ENCODE data around the gene CLBA1. TPM values are rescaled to one million over a fixed set of nuclear protein-coding genes. Genes with fewer than 3 reads are reported as not detected.

The CLBA1 gene
- total RNA-seq, 2 experiments from 2014 or later: 0.82 to 1.2 TPM

- intact Hi-C loops (cut with micrococcal nuclease; ENCODE audit: unreplicated experiment): no loop called here
- ChIA-PET CTCF (ENCODE audit: unreplicated experiment) (no interaction called here), POLR2A (no interaction called here)
- H3K9me2 ChIP-seq (ENCODE audit: insufficient read depth, low read length): no peaks in the 10 kb centered on the region
- no peaks in the 10 kb centered on the region for H3K9me3 ChIP-seq (ENCODE audit: low read length)
- no peak for TF ChIP-seq CTCF (conservative IDR thresholded peaks at IDR 0.05; ENCODE audit: low read length)
- peaks cover 19% of the 10 kb centered on the region for H3K4me1 ChIP-seq (ENCODE audit: insufficient read depth, low read length, poor library complexity, severe bottlenecking)
- H3K4me2 ChIP-seq (ENCODE audit: low read length): no peak overlapping the region
- no peaks in the 10 kb centered on the region for H3K79me2 ChIP-seq (ENCODE audit: insufficient read depth, low read depth, low read length)
- H3K4me3 ChIP-seq (ENCODE audit: low read depth, low read length, poor library complexity, severe bottlenecking): no peak overlapping the region
- no peak overlapping the region for H2AFZ ChIP-seq (ENCODE audit: low read length)
- no TSS peak for BruUV-seq (replicated peaks)
- no peaks in the 10 kb centered on the region for H3K36me3 ChIP-seq (ENCODE audit: insufficient read depth, low read length)
- no peak for DNase-seq (ENCODE audit: low spot score)
- H4K20me1 ChIP-seq (ENCODE audit: insufficient read depth, low read length): no peaks in the 10 kb centered on the region
- no peak overlapping the region for H3K27ac ChIP-seq (ENCODE audit: low read depth, low read length, poor library complexity, severe bottlenecking)
Measured at GRCh38 chr14:104964546-104964945, 21.0 kb upstream of the CLBA1 start.

DNA sequence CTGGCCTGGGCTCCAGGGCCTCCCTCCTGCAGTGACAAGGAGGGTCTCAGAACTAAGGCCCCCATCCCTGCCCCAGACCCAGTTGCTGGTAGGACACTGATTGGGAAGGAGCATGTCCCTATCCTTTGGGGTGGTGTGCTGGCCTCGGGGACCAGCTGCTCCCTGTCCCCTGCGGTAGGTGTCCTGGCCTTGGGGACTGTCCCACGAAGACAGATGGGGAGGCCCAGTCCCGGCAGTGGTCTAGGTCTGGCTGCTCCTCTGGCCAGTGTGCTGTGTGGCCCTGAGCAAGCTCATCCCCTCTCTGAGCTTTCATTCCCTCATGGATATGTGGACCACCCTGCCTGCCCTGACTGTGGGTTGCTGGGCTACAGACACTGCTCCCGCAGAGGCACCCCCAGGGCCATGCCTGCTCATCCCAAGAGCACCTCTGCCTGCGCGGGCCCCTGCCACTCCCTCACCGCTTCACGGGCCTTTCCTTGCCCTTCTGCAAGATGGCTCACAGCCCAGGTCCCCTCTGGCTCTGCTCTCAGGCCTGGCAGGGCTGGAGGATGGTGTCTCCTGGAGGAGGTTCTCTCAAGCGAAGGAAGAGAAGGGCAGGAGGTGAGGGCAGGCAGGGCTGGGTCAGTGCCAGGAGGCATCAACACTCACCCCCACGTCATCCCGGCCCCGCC is 19.9 kb upstream of the CLBA1 start:
- H3K4me3 ChIP-seq (ENCODE audit: low read depth, low read length, poor library complexity, severe bottlenecking): no peak overlapping the region
- H3K4me2 ChIP-seq (ENCODE audit: low read length): no peak overlapping the region
- H3K4me1 ChIP-seq (ENCODE audit: insufficient read depth, low read length, poor library complexity, severe bottlenecking): peaks cover 19% of the 10 kb centered on the region
- H3K27ac ChIP-seq (ENCODE audit: low read depth, low read length, poor library complexity, severe bottlenecking): no peak overlapping the region
- CTCF ChIA-PET (ENCODE audit: unreplicated experiment): interaction anchor here (1.0 kb wide), 1 partner anchor 80 kb away, joined by 4 read pairs; no protein-coding TSS in a partner anchor
- TF ChIP-seq EZH2phosphoT487 (IDR thresholded peaks at IDR 0.05; ENCODE audit: borderline replicate concordance, low read depth, low read length) (no peak), CTCF (conservative IDR thresholded peaks at IDR 0.05; ENCODE audit: low read length) (no peak)
- no peak overlapping the region for H2AFZ ChIP-seq (ENCODE audit: low read length)
- BruUV-seq (replicated peaks): no TSS peak
- intact Hi-C loops (cut with micrococcal nuclease; ENCODE audit: unreplicated experiment): no loop called here
- POLR2A ChIA-PET: no interaction called here
- H3K79me2 ChIP-seq (ENCODE audit: insufficient read depth, low read depth, low read length): no peaks in the 10 kb centered on the region
- DNase-seq (ENCODE audit: low spot score): no peak
- H4K20me1 ChIP-seq (ENCODE audit: insufficient read depth, low read length): no peaks in the 10 kb centered on the region
- H3K36me3 ChIP-seq (ENCODE audit: insufficient read depth, low read length): no peaks in the 10 kb centered on the region
- no peaks in the 10 kb centered on the region for H3K9me3 ChIP-seq (ENCODE audit: low read length)
- H3K9me2 ChIP-seq (ENCODE audit: insufficient read depth, low read length): no peaks in the 10 kb centered on the region

- POLR2A ChIA-PET: no interaction called here
- no peaks in the 10 kb centered on the region for H3K9me2 ChIP-seq (ENCODE audit: insufficient read depth, low read length)
- no peak overlapping the region for H2AFZ ChIP-seq (ENCODE audit: low read length)
- no peaks in the 10 kb centered on the region for H4K20me1 ChIP-seq (ENCODE audit: insufficient read depth, low read length)
- CTCF ChIA-PET (ENCODE audit: unreplicated experiment): interaction anchor here (0.6 to 1.0 kb wide), 2 partner anchors 60 to 80 kb away, joined by 3 to 4 read pairs; no protein-coding TSS in a partner anchor
- no peak overlapping the region for H3K27ac ChIP-seq (ENCODE audit: low read depth, low read length, poor library complexity, severe bottlenecking)
- H3K9me3 ChIP-seq (ENCODE audit: low read length): no peaks in the 10 kb centered on the region
- no peak overlapping the region for H3K4me3 ChIP-seq (ENCODE audit: low read depth, low read length, poor library complexity, severe bottlenecking)
- no peaks in the 10 kb centered on the region for H3K79me2 ChIP-seq (ENCODE audit: insufficient read depth, low read depth, low read length)
- no peak overlapping the region for H3K4me2 ChIP-seq (ENCODE audit: low read length)
- no peaks in the 10 kb centered on the region for H3K36me3 ChIP-seq (ENCODE audit: insufficient read depth, low read length)
- DNase-seq (ENCODE audit: low spot score): no peak
- no peak for TF ChIP-seq CTCF (conservative IDR thresholded peaks at IDR 0.05; ENCODE audit: low read length)
- TF ChIP-seq EZH2phosphoT487 (IDR thresholded peaks at IDR 0.05; ENCODE audit: borderline replicate concordance, low read depth, low read length): no peak
- BruUV-seq (replicated peaks): no TSS peak
- intact Hi-C loops (cut with micrococcal nuclease; ENCODE audit: unreplicated experiment): no loop called here
- H3K4me1 ChIP-seq (ENCODE audit: insufficient read depth, low read length, poor library complexity, severe bottlenecking): peaks cover 19% of the 10 kb centered on the region
Measured at GRCh38 chr14:104966261-104966865, 19.2 kb upstream of the CLBA1 start.
